ENCODE results near the gene HLCS.

- TF ChIP-seq CTCF (IDR thresholded peaks at IDR 0.05), result no peak
- no peak for TF ChIP-seq POLR2A (IDR thresholded peaks at IDR 0.05)
- TF ChIP-seq POLR2AphosphoS5 (IDR thresholded peaks at IDR 0.05), result peak in 2 of 3 donors; percentile 38 to 55
Measured at GRCh38 chr21:36909901-36910561, 56.4 kb downstream of the HLCS start.
